H1 (cell line): ENCODE data around the gene CEP85L. TPM values are rescaled to one million over a fixed set of nuclear protein-coding genes. Genes with fewer than 3 reads are reported as not detected.

Experiments
- CTCF ChIA-PET: fragments of 300-600 bp; sonication (Branson Sonifier 250); formaldehyde crosslinking; loops from one replicate; lab custom pipeline; 2021; ENCODE audit not compliant: partially characterized antibody; lab: Charles Lee
- POLR2A ChIA-PET: fragments of 300-600 bp; sonication (Branson Sonifier 250); formaldehyde crosslinking; loops from one replicate; lab custom pipeline; 2021; ENCODE audit warnings: inconsistent platforms; ENCODE audit not compliant: partially characterized antibody; lab: Charles Lee
- DNase-seq, 2 experiments: peaks; one replicate each; pipeline versions ENCODE4 v3.0.0 to v3.0.0-alpha.2; 2010 to 2022; ENCODE audit warnings: low spot score in 2 of 2, low read depth in 1 of 2, mixed read lengths in 1 of 2
- FAIRE-seq: peaks from 2 replicates; lab custom pipeline; 2011; peaks lifted over from hg19 to GRCh38; lab: Jason Lieb, UNC
- H2AFZ ChIP-seq: 2 replicates; pipeline ENCODE4 v1.8.1; 2012; ENCODE audit warnings: low read length, inconsistent platforms
- H2AK5ac ChIP-seq: 2 replicates; pipeline ENCODE4 v1.6.1; 2013; ENCODE audit warnings: low read depth, low read length
- H2BK120ac ChIP-seq: replicated peaks from 2 replicates; pipeline ENCODE3; 2013; ENCODE audit warnings: low read depth, low read length, inconsistent platforms
- H2BK12ac ChIP-seq: 2 replicates; pipeline ENCODE4 v1.6.1; 2013; ENCODE audit warnings: low read depth, low read length
- H2BK15ac ChIP-seq: 2 replicates; pipeline ENCODE4 v1.6.1; 2013; ENCODE audit warnings: low read length
- H2BK20ac ChIP-seq: 2 replicates; pipeline ENCODE4 v1.6.1; 2013; ENCODE audit warnings: low read length
- H2BK5ac ChIP-seq: 2 replicates; pipeline ENCODE4 v1.6.1; 2013; ENCODE audit warnings: low read depth, low read length
- H3K14ac ChIP-seq: 2 replicates; pipeline ENCODE4 v1.6.1; 2013; ENCODE audit warnings: inconsistent platforms; ENCODE audit not compliant: insufficient read length
- H3K18ac ChIP-seq: 2 replicates; pipeline ENCODE4 v1.6.1; 2013; ENCODE audit warnings: low read length; ENCODE audit errors: extremely low read depth
- H3K23ac ChIP-seq: 2 replicates; pipeline ENCODE4 v1.6.1; 2013; ENCODE audit warnings: inconsistent platforms; ENCODE audit not compliant: insufficient read length
- H3K23me2 ChIP-seq: 2 replicates; pipeline ENCODE4 v1.6.1; 2013; ENCODE audit warnings: low read depth, low read length
- H3K27ac ChIP-seq: 2 replicates; pipeline ENCODE4 v1.6.1; 2011; ENCODE audit warnings: low read depth, low read length, inconsistent platforms
- H3K27me3 ChIP-seq, 4 experiments: replicated peaks in 1 of 4; 1 replicate in 1 of 4; 2 replicates in 3 of 4; pipeline versions ENCODE4 v1.6.1 to v1.8.1; 2011 to 2013; ENCODE audit warnings: low read length in 3 of 4, mild to moderate bottlenecking in 3 of 4, inconsistent platforms in 2 of 4, mixed read lengths in 2 of 4, moderate library complexity in 1 of 4; ENCODE audit not compliant: control insufficient read depth in 3 of 4, insufficient read depth in 3 of 4; ENCODE audit errors: extremely low read depth in 1 of 4
- H3K36me3 ChIP-seq, 4 experiments: 2 replicates each; pipeline versions ENCODE4 v1.6.1 to v1.8.1; 2011 to 2013; ENCODE audit warnings: mild to moderate bottlenecking in 4 of 4, low read length in 3 of 4, moderate library complexity in 2 of 4, control low read depth in 1 of 4, inconsistent platforms in 1 of 4; ENCODE audit not compliant: insufficient read depth in 4 of 4, control insufficient read depth in 2 of 4
- H3K4ac ChIP-seq: replicated peaks from 2 replicates; pipeline ENCODE3; 2013; ENCODE audit warnings: low read length, low read depth, mixed read lengths, inconsistent platforms; ENCODE audit not compliant: insufficient read length
- H3K4me1 ChIP-seq, 4 experiments: replicated peaks in 1 of 4; 1 replicate in 1 of 4; 2 replicates in 3 of 4; pipeline versions ENCODE4 v1.6.1 to v1.8.1; 2011 to 2013; ENCODE audit warnings: low read length in 3 of 4, inconsistent platforms in 2 of 4, mixed read lengths in 1 of 4; ENCODE audit not compliant: insufficient read depth in 4 of 4, control insufficient read depth in 3 of 4
- H3K4me2 ChIP-seq, 2 experiments: 2 replicates each; pipeline versions ENCODE4 v1.6.1 to v1.8.1; 2011 to 2013; ENCODE audit warnings: low read depth in 2 of 2, low read length in 2 of 2, control low read depth in 1 of 2, inconsistent platforms in 1 of 2, mild to moderate bottlenecking in 1 of 2; ENCODE audit not compliant: insufficient read depth in 1 of 2
- H3K4me3 ChIP-seq, 4 experiments: fragments of 200-600, 300-600 bp in 1 of 4; sonication (generic), shearing (Covaris generic), sonication (Bioruptor Twin) in 1 of 4; 2 replicates each; pipeline versions ENCODE4 v1.5.1 to v1.8.1; 2011 to 2016; ENCODE audit warnings: low read length in 4 of 4, low read depth in 3 of 4, control low read depth in 2 of 4, inconsistent platforms in 2 of 4, mild to moderate bottlenecking in 2 of 4, mixed read lengths in 1 of 4, moderate library complexity in 1 of 4; ENCODE audit not compliant: insufficient read depth in 2 of 4; ENCODE audit errors: extremely low read depth in 1 of 4
- H3K56ac ChIP-seq: replicated peaks from 2 replicates; pipeline ENCODE3; 2013; ENCODE audit warnings: low read depth, mild to moderate bottlenecking, mixed read lengths, low read length, inconsistent platforms; ENCODE audit not compliant: insufficient read length
- H3K79me1 ChIP-seq: 2 replicates; pipeline ENCODE4 v1.6.1; 2013; ENCODE audit warnings: low read depth, low read length, control low read depth
- H3K79me2 ChIP-seq, 2 experiments: 2 replicates each; pipeline versions ENCODE4 v1.6.1 to v1.8.1; 2012 to 2013; ENCODE audit warnings: low read length in 2 of 2, mild to moderate bottlenecking in 2 of 2, inconsistent platforms in 1 of 2; ENCODE audit not compliant: insufficient read depth in 2 of 2, control insufficient read depth in 1 of 2
- H3K9ac ChIP-seq, 4 experiments: replicated peaks in 1 of 4; 1 replicate in 1 of 4; 2 replicates in 3 of 4; pipeline versions ENCODE4 v1.6.1 to v1.8.1; 2011 to 2013; ENCODE audit warnings: low read depth in 3 of 4, low read length in 3 of 4, control low read depth in 2 of 4, mild to moderate bottlenecking in 2 of 4, moderate library complexity in 2 of 4, inconsistent platforms in 1 of 4; ENCODE audit errors: extremely low read depth in 1 of 4
- H3K9me3 ChIP-seq, 2 experiments: 2 replicates each; pipeline versions ENCODE4 v1.6.1 to v1.8.1; 2012 to 2013; ENCODE audit warnings: mild to moderate bottlenecking in 2 of 2, moderate library complexity in 2 of 2, control low read depth in 1 of 2, inconsistent platforms in 1 of 2, low read depth in 1 of 2, low read length in 1 of 2, mixed read lengths in 1 of 2; ENCODE audit not compliant: insufficient read depth in 2 of 2
- H4K20me1 ChIP-seq, 2 experiments: replicated peaks in 1 of 2; 2 replicates each; pipeline versions ENCODE3 to v1.8.1; 2011 to 2013; ENCODE audit warnings: inconsistent platforms in 2 of 2, low read length in 2 of 2, mild to moderate bottlenecking in 1 of 2; ENCODE audit not compliant: insufficient read depth in 2 of 2, control insufficient read depth in 1 of 2
- H4K5ac ChIP-seq: 2 replicates; pipeline ENCODE4 v1.6.1; 2013; ENCODE audit warnings: low read length, low read depth, mixed read lengths, inconsistent platforms; ENCODE audit not compliant: insufficient read length
- H4K8ac ChIP-seq: 2 replicates; pipeline ENCODE4 v1.8.0; 2013; ENCODE audit warnings: mild to moderate bottlenecking, moderate library complexity, low read length, inconsistent platforms; ENCODE audit not compliant: insufficient read depth; ENCODE audit errors: extremely low read depth
- H4K91ac ChIP-seq: replicated peaks from 2 replicates; pipeline ENCODE3; 2013; ENCODE audit warnings: low read length, mixed read lengths, inconsistent platforms; ENCODE audit not compliant: insufficient read length
- NRF1 ChIP-seq: IDR thresholded peaks from 2 replicates; pipeline ENCODE4 v1.6.1; 2011; ENCODE audit warnings: mild to moderate bottlenecking, low read depth, low read length, improper control_type of control experiment
- RAD21 ChIP-seq, 2 experiments: IDR thresholded peaks in 1 of 2; conservative IDR thresholded peaks in 1 of 2; 2 replicates each; pipeline ENCODE4 v1.6.1; 2011; ENCODE audit warnings: low read depth in 2 of 2, low read length in 2 of 2, improper control_type of control experiment in 1 of 2, inconsistent platforms in 1 of 2, mild to moderate bottlenecking in 1 of 2, moderate library complexity in 1 of 2
- WGBS, 2 experiments: shearing (Covaris generic) in 1 of 2; methylation state at CpG; one replicate each; pipeline versions ENCODE4 v1.1.6 to v1.1.7; 2013 to 2015; ENCODE audit warnings: low lambda C conversion rate in 2 of 2, mixed read lengths in 2 of 2, inconsistent platforms in 1 of 2, low coverage in 1 of 2, missing lambda C conversion rate in 1 of 2; ENCODE audit not compliant: insufficient replicate concordance in 2 of 2, insufficient coverage in 1 of 2, insufficient read length in 1 of 2; ENCODE audit errors: extremely low coverage in 1 of 2, missing lambda C conversion rate in 1 of 2; 5-methylcytosine and 5-hydroxymethylcytosine counted together
- polyA plus RNA-seq, 7 experiments: library from polyadenylated mRNA; depleted of rRNA in 3 of 7; stranded (reverse) in 5 of 7; unstranded in 2 of 7; fragments of >200 nt in 5 of 7; fragments of 200-250 nt in 2 of 7; gene quantifications; 1 replicate in 5 of 7; 2 replicates in 1 of 7; 4 replicates in 1 of 7; pipeline versions ENCODE4 v1.2.1 to v1.2.3, GENCODE V29; 2011 to 2013; ENCODE audit warnings: missing spikeins in 2 of 7, mixed read lengths in 2 of 7
- total RNA-seq: library from RNA; stranded (reverse); fragmentation: NEBNext Ultra II Directional; extraction: Animal tissue kit (Norgen Biotek cat#: 25700); gene quantifications from 2 replicates; pipeline ENCODE4 v1.2.1, GENCODE V29; 2021
- TF ChIP-seq, protein P1 (sequence below), 3 experiments: IDR thresholded peaks; 1 replicate in 2 of 3; 2 replicates in 1 of 3; pipeline versions ENCODE4 v1.5.1 to v1.6.1; 2011; ENCODE audit warnings: low read length in 3 of 3, mild to moderate bottlenecking in 3 of 3, inconsistent platforms in 2 of 3, low read depth in 1 of 3, moderate library complexity in 1 of 3; ENCODE audit not compliant: insufficient read depth in 1 of 3; ENCODE audit errors: control extremely low read depth in 1 of 3

The CEP85L gene
- total and polyA plus RNA-seq, 2 of the 8 experiments (the other 6 are each of a cell fraction or from before 2014, with no cell fraction given), result 3.2 to 27.6 TPM

DNA sequence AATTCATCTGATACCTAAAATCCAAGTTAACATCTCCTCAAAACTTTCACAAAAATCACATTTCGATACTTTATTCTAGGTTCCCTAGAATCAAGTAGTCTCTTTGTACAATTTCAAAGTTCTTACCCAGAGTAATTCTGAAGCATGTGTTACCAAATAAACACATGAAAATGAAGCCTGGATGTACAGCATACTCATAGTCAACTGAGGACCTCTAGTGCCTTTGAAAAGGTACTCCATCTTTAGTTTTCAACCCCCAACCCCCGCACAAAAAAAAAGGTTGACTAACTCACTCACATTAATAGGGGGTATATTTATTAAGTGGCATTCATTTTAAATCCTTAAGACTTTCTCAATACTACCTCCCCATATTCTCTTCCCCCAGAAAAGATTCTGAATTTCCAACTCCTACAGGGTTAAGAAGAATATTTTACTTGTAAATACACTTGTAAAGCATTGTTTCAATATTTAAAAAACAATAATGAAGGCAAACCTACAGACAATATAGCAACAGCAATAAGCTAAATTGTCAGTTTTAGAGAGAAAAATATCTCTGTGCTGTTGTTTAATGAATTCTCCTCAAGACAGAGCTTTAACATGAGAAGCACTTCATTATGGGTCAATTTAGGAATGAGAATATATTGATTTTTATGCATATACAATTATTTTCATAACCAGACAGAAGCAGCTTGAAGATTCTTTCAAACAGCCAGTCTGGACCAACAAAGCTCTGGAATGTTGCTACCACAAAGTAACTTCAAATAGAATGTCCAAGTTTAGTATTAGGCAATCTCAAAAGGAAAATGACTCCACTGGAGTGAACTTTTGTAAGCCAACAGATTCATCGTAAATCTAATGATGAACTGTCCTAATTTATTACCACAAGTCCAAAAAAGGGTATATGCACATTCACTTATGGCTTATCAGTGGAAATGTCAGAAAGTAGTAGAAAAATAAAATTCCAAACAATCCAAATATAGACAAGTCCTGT lies 100.0 kb downstream of the CEP85L start:
- Histone ChIP-seq H2BK20ac (no peak overlapping the region), H2BK5ac (no peak overlapping the region), H4K91ac (no peak overlapping the region), H4K8ac (no peak overlapping the region), H3K27me3 (no peaks in the 10 kb centered on the region), H3K4me3 (no peak overlapping the region), H2BK12ac (no peak overlapping the region), H2BK120ac (no peak overlapping the region), H3K4me1 (no peaks in the 10 kb centered on the region; a peak in 1 of 7 replicates), H3K9ac (no peak overlapping the region), H3K18ac (no peak overlapping the region), H2AK5ac (no peak overlapping the region), H3K23ac (no peak overlapping the region), H4K5ac (no peak overlapping the region), H3K27ac (no peak overlapping the region), H2AFZ (no peak overlapping the region), H3K79me2 (peaks cover 0 to 7% of the 10 kb centered on the region in 2 experiments; a peak in 2 of 4 replicates), H3K4ac (no peak overlapping the region), H3K4me2 (no peak overlapping the region), H3K79me1 (no peaks in the 10 kb centered on the region), H3K36me3 (no peaks in the 10 kb centered on the region), H3K9me3 (no peaks in the 10 kb centered on the region), H3K14ac (no peak overlapping the region), H2BK15ac (no peak overlapping the region), H3K23me2 (no peaks in the 10 kb centered on the region), H4K20me1 (no peaks in the 10 kb centered on the region), H3K56ac (no peak overlapping the region)
- 62 to 100% methylated on average over 1 to 3 of the region's 3 CpGs for WGBS, 2 experiments
- FAIRE-seq (peak; percentile 52), DNase-seq (no peak)
- CTCF ChIA-PET, result interaction anchor here (0.6 to 1.8 kb wide), 7 partner anchors 9 to 268 kb away, joined by 3 to 12 read pairs (median 7); no protein-coding TSS in a partner anchor
- TF ChIP-seq, protein P1, sequence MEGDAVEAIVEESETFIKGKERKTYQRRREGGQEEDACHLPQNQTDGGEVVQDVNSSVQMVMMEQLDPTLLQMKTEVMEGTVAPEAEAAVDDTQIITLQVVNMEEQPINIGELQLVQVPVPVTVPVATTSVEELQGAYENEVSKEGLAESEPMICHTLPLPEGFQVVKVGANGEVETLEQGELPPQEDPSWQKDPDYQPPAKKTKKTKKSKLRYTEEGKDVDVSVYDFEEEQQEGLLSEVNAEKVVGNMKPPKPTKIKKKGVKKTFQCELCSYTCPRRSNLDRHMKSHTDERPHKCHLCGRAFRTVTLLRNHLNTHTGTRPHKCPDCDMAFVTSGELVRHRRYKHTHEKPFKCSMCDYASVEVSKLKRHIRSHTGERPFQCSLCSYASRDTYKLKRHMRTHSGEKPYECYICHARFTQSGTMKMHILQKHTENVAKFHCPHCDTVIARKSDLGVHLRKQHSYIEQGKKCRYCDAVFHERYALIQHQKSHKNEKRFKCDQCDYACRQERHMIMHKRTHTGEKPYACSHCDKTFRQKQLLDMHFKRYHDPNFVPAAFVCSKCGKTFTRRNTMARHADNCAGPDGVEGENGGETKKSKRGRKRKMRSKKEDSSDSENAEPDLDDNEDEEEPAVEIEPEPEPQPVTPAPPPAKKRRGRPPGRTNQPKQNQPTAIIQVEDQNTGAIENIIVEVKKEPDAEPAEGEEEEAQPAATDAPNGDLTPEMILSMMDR (IDR thresholded peaks at IDR 0.05; ENCODE audit: control extremely low read depth in 1 of 3, insufficient read depth in 1 of 3, low read depth in 1 of 3, low read length in 3 of 3), result peak in 2 of 3 experiments; percentile 37 to 55; a peak in 2 of 4 replicates
- TF ChIP-seq NRF1 (no peak), RAD21 (IDR thresholded peaks at IDR 0.05 in 1 of 2, conservative IDR thresholded peaks at IDR 0.05 in 1 of 2; ENCODE audit: low read depth in 2 of 2, low read length in 2 of 2) (peak; percentile 80)
- POLR2A ChIA-PET, result no interaction called here
